GF-D8 (cell line): ENCODE results near the gene SP3.

Source experiments
- DNase-seq: peaks from one replicate; lab custom pipeline; 2025; lab: John Stamatoyannopoulos, UW

Gene SP3

DNA sequence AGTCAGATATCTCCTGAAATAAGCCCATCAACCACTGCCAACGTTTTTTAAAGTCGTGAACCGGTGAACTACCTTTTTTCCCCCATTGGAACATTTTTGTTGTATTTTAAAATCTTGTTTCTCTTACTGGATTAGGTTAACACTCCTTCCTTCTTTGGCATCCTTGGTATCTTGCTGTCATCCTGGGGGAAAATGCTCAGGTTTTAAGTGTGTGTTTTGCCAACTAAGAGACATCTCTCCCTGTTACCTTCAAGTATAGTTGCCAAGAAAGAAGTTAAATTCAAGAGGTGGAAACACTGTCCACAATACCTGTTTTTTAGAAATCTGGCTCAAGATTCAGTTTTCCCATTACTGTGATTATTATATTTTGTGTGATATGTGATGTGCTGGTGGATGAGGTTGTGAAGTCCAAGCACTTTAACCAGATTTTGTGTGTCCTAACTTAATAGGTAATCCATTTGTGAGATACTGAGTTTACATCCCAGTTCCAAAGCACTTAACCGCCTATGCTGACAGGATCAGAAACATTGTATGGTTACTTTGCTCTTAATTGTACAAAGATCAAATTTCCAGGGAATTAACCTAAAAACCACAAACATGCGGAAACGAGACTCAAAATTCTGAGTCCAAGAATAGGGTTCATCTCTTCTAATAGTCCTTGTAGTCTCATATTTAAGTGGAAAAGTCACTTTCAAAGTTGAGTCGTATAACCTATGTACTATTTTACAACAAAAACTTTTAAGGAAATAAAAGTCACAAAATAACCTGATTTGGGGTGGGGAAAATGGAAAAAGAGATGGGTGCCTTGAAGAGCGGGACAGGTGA is 1.3 kb upstream of the SP3 start:
- DNase-seq, result no peak

DNA sequence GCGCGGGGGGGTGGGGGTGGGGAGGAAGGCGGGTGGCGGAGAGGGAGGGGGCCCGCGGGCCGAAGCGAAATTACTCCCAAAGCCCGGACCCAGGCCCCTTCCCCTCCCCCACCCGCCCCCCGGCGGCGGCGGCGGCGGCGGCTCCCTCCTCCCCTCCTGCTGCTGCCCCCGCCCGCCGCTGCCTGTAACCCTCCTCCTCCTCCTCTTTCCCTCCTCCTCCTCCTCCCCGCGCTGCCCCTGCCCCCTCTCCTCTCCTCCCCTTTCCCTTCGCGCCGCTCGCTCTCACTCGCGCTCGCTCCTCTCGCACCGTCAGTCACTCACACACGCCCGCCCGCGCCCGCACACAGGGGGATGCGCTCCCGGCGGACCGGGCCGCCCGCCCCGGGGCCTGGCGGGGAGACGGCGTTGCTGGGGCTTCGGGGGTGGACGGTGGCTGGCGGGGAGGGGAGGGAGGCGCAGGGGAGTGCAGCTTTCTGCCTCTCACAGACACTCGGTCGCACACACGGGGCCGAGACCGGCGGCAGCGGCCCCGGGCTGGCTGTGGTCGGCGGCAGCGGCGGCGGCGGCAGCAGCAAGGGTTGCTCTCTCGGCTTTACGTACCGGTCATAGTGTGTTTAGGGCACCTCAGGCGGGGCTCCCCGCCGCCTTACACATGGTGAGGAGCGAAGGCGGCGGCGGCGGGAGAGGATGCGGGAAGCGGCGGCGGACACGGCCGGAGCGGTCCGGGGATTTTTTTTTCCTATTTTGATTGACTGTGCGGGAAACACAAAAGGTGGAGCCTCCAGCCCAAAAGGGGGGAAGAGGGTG is 405 bp downstream of the SP3 start:
- DNase-seq, result peak; percentile 56

DNA sequence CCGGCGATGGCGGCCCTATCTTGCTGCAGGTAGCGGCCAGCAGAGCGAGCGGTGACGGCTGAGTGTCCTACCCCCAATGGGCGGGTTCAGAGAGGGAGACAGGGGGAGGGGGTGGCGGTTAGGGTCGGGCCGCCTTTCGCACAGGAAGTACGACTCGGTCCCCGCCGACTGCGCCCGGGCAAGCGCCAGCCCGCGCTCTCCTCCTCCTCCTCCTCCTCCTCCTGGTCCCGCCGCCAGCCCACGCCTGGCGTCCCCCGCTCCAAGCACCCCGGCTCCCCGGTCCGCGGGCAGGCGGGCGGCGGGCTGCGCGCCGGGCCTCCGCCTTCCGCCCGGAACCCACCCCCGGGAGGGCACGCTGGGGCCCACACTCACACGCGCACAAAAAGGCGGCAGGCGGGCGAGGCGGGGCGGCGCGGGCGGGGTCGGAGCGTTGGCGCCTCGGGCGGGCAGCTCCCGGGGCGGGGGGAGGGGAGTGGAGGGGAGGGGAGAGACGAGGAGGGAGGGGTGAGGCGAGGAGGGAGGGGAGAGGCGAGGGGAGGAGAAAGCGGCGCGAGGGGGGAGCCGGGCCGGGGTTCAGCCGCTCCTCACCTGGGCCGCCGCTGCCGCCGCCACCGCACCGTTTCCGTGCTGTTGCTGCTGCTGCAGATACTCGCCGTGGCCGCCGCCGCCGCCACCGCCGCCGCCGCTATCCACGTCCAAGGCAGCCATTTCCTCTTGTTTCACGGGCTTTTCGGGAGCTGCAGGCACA is 1.2 kb downstream of the SP3 start:
- peak; percentile 76 for DNase-seq

DNA sequence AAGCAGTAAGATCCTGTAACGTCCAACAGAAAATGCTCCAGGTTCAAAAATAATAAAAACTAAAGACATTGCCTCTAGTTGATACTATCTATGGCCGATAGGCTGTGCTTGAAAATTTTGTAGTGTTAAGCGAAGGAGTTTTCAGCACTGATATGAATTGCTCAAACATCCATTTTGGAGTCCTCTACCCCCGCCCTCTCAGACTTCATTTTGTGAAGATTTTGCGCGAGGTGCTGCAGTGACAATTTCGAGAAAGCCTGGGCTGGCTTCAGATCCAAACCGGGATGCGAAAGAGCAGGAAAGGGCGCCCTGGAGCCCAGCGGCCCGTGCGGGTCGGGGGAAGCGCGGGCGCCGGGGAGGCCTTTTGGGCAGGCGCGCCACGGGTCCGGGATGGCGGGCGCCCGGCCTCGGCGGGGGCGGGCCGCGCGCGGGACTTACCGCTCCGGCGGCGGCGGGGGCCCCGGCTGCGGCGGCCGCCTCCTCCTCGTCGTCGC is 1.8 kb downstream of the SP3 start:
- DNase-seq, result peak; percentile 32

DNA sequence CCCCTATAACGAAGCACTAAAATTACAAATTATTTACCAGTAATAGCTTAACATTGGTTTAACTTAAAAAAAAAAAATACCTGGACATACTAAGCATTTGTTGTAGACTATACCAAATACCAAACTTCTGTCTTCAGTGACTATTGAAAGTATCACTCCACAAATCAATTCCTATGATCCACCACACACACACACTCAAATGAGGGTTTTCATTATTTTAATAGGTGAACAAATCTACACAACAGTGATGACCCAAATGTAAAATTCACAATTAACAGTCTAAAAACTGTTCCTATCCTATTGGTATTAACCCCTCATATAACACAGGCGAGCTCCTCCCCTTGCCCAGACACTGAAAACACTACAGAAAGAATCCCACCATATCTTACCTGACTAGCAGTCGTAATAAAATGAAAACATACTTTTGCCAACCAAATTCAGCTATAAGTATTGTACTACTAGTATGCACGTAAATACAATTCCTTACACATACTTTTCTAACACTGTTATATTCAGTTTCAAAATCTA is 2.5 kb downstream of the SP3 start:
- DNase-seq, result no peak

DNA sequence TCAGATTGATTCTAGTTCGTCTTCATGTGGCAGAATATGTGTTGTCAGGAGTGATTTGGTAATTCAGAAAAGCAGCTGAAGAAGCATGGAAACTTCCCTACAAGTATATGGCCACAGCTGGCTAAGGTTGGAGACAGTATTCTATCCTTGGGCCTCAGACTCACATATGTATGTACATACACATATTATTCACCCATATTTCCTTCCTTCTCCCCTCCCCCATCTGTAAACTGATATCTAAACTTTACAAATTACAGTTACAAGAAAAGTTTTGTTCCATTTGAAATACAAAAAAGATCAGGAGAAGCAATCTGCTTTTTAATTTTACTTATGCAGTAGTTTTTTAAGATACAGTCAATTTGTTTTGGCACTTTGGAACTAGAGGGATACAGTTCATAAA is 3.1 kb downstream of the SP3 start:
- DNase-seq, result peak; percentile 24

DNA sequence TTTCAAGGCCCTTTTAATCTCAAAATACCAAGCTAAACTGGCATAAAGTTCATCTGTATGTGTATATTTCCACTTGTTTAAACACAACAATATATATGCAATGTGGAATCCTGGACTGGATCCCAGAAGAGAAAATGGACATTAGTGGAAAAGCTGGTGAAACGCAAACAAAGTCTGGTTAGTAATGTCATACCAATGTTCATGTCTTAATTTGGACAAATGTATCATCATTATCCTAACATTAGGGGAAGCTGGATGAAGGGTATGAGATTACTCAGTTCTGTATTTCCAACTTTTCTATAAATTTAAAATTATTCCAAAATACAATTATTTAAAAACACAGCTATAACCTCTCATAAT is 3.8 kb downstream of the SP3 start:
- DNase-seq, result no peak

DNA sequence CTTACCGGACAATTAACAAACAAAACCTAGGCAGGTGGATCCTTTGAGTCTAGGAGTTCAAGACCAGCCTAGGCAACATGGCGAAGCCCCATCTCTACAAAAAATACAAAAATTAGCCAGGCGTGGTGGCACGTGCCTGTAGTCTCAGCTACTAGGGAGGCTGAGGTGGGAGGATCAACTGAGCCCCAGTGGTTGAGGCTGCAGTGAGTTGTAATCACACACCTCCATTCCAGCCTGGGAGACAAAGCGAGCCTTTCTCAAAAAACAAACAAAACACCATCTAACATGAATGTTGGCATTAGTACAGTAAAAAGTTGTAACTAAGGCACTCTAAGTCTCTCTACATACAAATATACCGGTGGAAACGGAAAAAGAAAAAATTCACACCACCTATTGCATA is 5.3 kb downstream of the SP3 start:
- no peak for DNase-seq

DNA sequence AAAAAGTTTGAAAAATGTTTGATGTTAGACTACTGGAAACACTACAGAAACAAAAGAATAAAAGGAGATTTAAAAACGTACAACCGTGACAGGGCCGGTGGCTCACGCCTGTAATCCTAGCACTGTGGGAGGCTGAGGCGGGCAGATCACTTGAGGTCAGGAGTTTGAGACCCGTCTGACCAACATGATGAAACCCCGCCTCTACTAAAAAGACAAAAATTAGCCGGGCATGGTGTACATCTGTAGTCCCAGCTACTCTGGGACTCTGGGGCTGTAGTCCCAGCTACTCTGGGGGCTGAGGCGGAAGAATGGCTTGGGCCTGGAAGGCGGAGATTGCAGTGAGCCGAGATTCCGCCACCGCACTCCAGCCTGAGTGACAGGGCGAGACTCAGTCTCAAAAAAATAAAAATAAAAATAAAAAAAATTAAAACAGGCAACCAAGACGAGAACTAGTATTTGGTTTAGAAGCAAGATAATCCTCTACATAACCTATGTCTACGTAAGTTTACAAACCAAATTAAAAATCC is 5.8 kb downstream of the SP3 start:
- no peak for DNase-seq

DNA sequence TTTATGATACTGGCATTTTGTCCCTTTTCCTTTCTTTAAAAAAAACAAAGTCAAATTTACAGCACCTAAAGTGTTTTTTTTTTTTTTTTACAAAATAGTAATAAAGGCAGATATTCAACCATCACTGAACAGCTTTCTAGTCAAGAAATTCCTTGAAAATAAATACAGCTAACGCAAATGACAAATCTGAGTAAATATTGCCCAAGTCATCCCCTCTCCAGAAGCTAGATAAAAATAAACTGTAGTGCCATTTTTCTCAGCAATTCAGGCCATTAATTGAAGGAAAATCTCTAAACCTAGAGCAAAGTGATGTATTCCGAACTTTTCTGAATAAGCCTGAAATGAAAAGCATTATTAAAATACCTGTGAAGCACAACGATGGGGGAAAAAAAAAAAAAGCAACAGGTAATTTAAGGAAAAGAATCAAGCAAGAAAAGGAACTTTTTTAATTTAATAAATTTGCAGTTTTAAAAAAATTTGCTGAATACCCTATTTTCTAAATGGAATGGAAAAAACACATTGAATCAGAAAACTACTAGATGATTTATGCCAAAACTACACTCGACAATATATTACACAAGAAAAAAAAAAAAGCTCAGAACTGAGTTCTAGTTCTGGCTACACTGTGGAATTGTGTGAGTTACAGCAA is 6.9 kb downstream of the SP3 start:
- DNase-seq, result no peak

DNA sequence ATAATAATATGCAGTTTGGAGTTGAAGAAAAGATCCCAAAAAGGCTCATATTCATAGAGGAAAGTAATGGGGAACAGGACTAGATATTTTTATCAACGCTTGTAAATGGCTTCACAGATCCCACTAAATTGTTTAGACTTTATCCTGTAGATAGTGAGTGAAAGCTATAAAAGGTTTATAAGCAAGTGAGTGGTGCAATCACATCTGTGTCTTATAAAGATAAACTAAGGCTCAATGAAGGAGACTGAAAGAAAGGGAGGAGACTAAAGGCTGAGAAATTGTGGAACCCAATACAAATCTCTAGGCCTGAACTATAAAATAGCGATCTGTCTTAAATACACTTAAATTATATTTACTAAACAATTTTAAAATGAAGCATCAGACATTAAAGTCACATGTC is 7.7 kb downstream of the SP3 start:
- no peak for DNase-seq

DNA sequence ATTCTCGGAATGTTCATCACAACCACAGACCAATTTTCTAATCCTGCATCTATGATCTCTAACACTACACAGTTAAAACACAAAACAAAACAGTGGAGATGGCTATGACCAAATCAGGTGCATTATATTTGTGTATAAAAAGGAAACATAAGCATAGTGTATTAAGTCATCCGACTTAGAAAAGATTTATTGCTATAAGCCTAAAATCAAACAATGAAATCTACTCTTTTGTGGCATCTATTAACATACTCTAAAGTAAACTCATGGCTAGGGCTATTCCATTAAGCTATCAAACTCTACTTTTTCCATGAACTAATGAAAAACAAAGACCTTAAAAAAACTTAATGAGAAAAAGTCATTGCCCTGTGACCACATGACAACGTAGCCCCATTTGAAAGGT is 8.7 kb downstream of the SP3 start:
- no peak for DNase-seq

DNA sequence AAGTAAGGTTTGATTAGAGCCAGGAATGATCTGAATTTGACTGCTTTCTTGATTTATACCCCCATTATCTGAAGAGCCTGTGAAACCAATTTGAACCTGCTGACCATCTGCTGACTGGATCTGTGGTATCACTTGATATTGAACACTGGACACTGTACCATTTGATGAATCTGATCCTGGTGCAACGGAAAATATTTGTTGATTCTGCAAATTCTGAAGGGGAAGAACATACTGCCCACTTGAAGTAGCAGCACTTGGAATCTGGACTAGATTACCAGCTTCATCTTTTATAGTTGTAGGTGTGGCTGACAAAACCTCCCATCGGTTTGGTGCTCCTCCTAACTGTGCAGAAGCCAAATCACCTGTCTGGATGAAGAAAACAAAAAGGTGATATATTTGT is 9.3 kb downstream of the SP3 start:
- no peak for DNase-seq

DNA sequence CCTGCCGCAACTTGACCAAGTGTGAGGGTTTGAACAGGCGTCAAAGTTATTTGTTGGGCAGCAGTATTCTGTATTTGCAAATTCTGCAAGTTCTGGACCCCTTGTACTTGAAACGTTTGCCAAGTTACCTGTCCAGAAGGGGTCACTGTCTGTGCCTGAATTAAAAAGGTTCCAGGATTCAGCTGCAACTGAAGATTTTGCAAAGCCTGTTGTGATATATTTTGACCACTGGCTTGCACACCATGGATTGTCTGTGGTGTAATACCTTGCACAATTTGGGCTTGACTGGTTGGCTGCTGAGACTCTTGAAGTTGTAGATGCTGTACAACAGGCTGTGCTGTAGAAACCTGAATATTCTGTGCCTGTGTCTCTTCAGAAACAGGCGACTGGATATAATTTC is 10.2 kb downstream of the SP3 start:
- DNase-seq, result no peak

DNA sequence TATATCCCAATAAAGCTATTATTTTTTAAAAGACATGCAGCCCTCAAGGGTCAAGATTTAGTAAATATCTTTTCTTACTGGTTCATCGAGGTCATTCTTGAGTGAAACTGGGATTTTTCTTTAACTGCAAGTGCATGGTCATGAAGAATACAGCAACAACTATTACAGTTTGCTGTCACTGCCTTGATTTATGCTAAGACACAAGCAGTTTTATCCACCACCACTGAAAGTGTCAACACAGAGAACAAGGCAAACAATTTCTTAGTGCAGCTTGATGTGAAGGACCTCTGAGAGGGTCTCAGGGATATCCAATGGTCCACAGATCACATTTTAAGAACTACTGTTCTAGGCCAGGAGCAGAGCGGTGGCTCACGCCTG is 12.1 kb downstream of the SP3 start:
- DNase-seq, result no peak

DNA sequence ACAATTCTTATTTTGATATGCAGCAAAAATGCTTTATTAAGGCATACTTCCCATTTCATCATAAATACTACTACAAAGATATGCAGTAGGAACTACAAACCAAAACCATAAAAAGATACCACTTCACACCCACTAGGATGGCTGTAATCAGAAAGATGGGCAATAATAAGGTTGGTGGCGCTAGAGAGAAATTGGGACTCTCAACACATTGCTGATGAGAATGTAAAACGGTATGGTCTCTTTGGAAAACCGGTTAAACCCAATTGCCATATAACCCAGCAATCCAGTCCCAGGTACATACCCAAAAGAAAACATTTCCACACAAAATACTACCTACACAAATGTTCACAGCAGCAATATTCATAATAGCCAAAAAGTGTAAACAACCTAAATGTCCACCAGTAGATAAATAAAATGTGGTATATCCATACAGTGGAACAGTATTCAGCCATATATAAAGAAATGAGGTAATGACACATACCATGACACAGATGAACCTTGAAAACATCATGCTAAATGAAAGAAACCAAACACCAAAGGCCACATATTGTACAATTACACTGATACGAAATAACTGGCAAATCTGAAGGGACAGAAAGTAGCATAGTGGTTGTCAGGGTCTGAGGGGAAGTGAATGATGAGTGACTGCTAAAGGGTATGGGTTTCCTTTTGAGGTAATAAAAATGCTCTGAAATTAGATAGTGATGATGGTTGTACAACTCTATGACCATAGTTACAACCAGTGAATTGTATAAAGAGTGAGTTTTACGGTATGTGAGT is 12.7 kb downstream of the SP3 start:
- no peak for DNase-seq

DNA sequence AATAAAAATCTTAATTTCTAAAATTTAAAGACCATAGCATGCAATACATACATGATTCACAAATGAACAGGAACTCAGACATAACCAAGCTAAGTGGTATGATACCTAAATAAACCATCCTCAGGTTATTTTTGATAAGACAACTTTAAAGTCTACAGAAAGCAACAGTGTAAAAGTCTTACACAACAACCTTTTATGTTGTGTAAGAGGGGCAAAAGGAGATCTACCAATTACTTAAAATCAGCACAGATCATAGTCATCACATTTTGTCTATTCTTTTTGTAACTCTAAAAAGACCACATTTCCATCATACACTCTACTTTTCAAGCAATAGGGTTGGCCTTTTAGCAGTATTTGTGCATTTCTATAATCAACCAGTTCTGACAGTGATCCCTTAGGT is 16.3 kb downstream of the SP3 start:
- no peak for DNase-seq

DNA sequence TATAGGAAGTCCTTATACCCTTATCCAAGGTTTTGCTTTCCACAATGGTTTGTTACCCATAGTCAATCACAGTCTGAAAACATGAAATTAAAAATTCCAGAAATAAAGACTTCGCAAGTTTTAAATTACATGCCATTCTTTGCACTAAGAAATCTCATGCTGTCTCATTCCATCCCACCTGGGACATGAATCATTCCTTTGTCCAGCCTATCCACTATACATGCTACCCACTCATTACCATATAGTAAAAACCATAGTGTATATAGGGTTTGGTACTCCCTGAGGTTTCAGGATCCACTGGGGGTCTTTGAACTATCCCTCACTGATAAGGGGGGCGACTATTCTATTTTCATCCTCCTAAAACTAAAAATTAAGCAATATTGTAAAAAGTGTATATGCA is 17.0 kb downstream of the SP3 start:
- no peak for DNase-seq

DNA sequence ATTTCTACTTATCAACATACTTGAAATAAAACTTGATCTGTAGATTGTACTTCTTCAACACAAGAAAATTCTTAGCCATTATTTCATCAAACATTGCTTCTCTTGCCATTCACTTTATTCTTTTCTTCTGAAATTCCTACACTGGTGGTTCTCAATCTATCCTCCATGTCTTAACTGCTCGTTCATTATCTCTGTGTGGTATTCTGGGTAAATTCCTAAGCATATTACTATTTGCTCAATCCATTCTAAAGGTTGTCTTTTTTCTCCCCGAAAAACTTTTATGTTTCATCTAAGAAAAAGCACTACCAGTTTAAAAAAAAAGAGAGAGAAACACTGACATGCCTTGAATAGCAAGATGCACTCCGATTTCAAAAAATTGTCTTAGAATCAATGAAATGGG is 18.0 kb downstream of the SP3 start:
- no peak for DNase-seq

DNA sequence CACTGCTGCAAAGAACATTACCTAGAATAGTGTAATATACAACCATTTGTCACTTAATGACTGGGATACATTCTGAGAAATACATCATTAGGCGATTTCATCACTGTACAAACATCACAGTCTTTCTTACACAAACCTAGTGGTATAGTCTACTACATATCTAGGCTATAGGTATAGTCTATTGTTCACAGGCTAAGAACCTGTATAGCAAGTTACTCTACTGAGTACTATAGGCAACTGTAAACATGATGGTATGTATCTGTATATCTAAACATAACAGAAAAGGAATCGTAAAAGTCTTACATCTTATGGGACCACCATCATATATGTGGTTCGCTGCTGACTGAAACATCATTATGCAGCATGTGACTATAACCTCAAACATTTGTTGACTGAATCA is 21.4 kb downstream of the SP3 start:
- DNase-seq, result no peak
